ENCODE measurements around the gene SUMO4.

GRCh38 chr6:149414009-149414408 lies 13.9 kb downstream of the SUMO4 start:
- TF ChIP-seq CTCF (IDR thresholded peaks at IDR 0.05; ENCODE audit: low read depth, low read length, missing input control) = no peak
- no peak for TF ChIP-seq GABPA (IDR thresholded peaks at IDR 0.05 in 1 of 2, conservative IDR thresholded peaks at IDR 0.05 in 1 of 2)
- TF ChIP-seq, protein P1, sequence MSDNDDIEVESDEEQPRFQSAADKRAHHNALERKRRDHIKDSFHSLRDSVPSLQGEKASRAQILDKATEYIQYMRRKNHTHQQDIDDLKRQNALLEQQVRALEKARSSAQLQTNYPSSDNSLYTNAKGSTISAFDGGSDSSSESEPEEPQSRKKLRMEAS (IDR thresholded peaks at IDR 0.05) = no peak
- TF ChIP-seq SP1 (IDR thresholded peaks at IDR 0.05) = no peak
- TF ChIP-seq TAF1 (conservative IDR thresholded peaks at IDR 0.05) = no peak
